ENCODE results near the gene CNTN5. TPM values are rescaled to one million over a fixed set of nuclear protein-coding genes. Genes with fewer than 3 reads are reported as not detected.

Gene CNTN5
- total RNA-seq, 3 donors from 2014 or later (not counting 1 experiment from before 2014, with no cell fraction given), result not detected

DNA sequence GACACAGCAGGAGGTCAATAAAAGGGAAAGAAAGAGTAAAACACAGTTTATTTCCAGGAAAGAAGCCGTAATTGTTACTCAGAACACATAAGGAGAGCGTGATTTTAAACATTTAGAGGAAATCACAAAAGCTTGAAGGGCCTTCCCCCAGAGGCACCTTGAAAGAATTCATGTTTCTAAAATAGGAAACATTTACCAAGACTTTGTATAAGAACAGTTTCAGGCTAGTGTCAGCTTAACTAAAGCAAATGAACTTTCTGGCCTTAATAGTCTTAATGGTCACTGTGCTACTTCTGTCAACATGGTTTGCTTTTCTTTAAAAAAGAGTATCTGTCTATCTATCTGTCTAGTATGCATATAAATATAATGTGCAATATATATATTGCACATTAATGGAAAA is 208.8 kb downstream of the CNTN5 start:
- TF ChIP-seq CTCF (IDR thresholded peaks at IDR 0.05), result no peak
- Histone ChIP-seq H3K27me3 (ENCODE audit: control insufficient read depth, insufficient read depth, low read length) (no peaks in the 10 kb centered on the region), H3K36me3 (ENCODE audit: control insufficient read depth, insufficient read depth, low read length) (no peaks in the 10 kb centered on the region), H3K9me3 (ENCODE audit: control insufficient read depth, insufficient read depth, low read length) (peaks cover 4% of the 10 kb centered on the region), H3K27ac (ENCODE audit: low read length) (no peak overlapping the region), H3K4me1 (ENCODE audit: control insufficient read depth, insufficient read depth, low read length) (no peaks in the 10 kb centered on the region), H3K4me3 (ENCODE audit: low read length) (no peak overlapping the region)
- no peaks in the 10 kb centered on the region for H3K27me3 Mint-ChIP-seq (ENCODE audit: low read depth in 2 of 2)
- intact Hi-C loops (cut with micrococcal nuclease), result no loop called here
- no peak for ATAC-seq
- H3K9me3 Mint-ChIP-seq, result peaks cover 17 to 22% of the 10 kb centered on the region in 2 donors
- H3K36me3 Mint-ChIP-seq, result no peaks in the 10 kb centered on the region
- no peak for DNase-seq
- WGBS (ENCODE audit: insufficient coverage), result 71% methylated on average over 2 of the region's 2 CpGs
- no peak overlapping the region for H3K4me3 Mint-ChIP-seq
- no peak overlapping the region for H3K27ac Mint-ChIP-seq
- H3K4me1 Mint-ChIP-seq, result no peaks in the 10 kb centered on the region

DNA sequence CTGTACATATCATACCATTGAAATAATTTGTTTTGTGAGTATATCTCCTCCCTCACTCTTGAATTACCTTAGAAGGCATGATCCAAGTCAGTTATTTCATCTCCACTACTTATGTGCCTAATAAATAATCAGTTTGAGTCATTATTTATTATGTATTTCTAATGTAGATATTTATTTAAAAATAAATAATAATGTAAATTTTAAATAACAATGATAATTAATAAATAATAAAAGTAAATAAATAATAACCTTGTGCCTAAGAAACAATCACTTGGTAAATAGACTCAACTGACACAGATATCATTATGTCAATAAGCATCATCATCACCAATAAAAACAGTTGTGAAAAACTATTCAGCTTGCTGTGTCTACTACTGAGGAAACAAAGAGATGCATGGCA is 213.8 kb downstream of the CNTN5 start:
- no peak overlapping the region for H3K27ac ChIP-seq (ENCODE audit: low read length)
- H3K27me3 ChIP-seq (ENCODE audit: control insufficient read depth, insufficient read depth, low read length), result no peaks in the 10 kb centered on the region
- H3K36me3 ChIP-seq (ENCODE audit: control insufficient read depth, insufficient read depth, low read length), result no peaks in the 10 kb centered on the region
- ATAC-seq, result no peak
- Mint-ChIP-seq H3K36me3 (no peaks in the 10 kb centered on the region), H3K9me3 (peaks cover 5 to 11% of the 10 kb centered on the region in 2 donors), H3K27ac (no peak overlapping the region), H3K4me1 (no peaks in the 10 kb centered on the region), H3K4me3 (no peak overlapping the region), H3K27me3 (ENCODE audit: low read depth in 2 of 2) (no peaks in the 10 kb centered on the region)
- TF ChIP-seq CTCF (IDR thresholded peaks at IDR 0.05), result no peak
- intact Hi-C loops (cut with micrococcal nuclease), result no loop called here
- H3K4me3 ChIP-seq (ENCODE audit: low read length), result no peak overlapping the region
- H3K4me1 ChIP-seq (ENCODE audit: control insufficient read depth, insufficient read depth, low read length), result no peaks in the 10 kb centered on the region
- H3K9me3 ChIP-seq (ENCODE audit: control insufficient read depth, insufficient read depth, low read length), result no peaks in the 10 kb centered on the region
- no peak for DNase-seq

DNA sequence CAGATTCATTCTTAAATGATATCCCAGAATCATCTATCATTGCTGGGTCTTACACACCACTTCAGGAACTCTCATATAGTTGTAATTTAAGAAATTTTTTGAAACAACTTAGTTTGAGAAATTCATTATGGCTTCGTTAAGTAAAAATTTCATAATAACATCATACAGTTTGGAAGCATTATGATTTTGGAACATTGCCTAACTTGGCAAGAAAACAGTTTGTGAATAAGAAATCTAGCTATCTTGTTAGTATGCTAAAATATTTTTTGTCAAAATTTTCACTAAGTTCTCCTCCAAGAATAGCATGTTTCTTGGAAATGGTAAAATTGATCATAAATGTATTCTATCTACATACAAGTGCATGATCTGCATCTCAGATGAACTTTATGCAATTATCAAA is 217.7 kb downstream of the CNTN5 start:
- H3K4me1 ChIP-seq (ENCODE audit: control insufficient read depth, insufficient read depth, low read length), result no peaks in the 10 kb centered on the region
- no peak for TF ChIP-seq CTCF (IDR thresholded peaks at IDR 0.05)
- Mint-ChIP-seq H3K27ac (no peak overlapping the region), H3K4me3 (no peak overlapping the region), H3K9me3 (peaks cover 12 to 23% of the 10 kb centered on the region in 2 donors), H3K27me3 (ENCODE audit: low read depth in 2 of 2) (no peaks in the 10 kb centered on the region), H3K36me3 (no peaks in the 10 kb centered on the region), H3K4me1 (no peaks in the 10 kb centered on the region)
- ATAC-seq, result no peak
- H3K9me3 ChIP-seq (ENCODE audit: control insufficient read depth, insufficient read depth, low read length), result no peaks in the 10 kb centered on the region
- H3K27ac ChIP-seq (ENCODE audit: low read length), result no peak overlapping the region
- intact Hi-C loops (cut with micrococcal nuclease), result no loop called here
- H3K27me3 ChIP-seq (ENCODE audit: control insufficient read depth, insufficient read depth, low read length), result no peaks in the 10 kb centered on the region
- H3K36me3 ChIP-seq (ENCODE audit: control insufficient read depth, insufficient read depth, low read length), result no peaks in the 10 kb centered on the region
- DNase-seq, result no peak
- H3K4me3 ChIP-seq (ENCODE audit: low read length), result no peak overlapping the region
- no CpG with 5 or more reads among the region's 1 CpG for WGBS (ENCODE audit: insufficient coverage)

DNA sequence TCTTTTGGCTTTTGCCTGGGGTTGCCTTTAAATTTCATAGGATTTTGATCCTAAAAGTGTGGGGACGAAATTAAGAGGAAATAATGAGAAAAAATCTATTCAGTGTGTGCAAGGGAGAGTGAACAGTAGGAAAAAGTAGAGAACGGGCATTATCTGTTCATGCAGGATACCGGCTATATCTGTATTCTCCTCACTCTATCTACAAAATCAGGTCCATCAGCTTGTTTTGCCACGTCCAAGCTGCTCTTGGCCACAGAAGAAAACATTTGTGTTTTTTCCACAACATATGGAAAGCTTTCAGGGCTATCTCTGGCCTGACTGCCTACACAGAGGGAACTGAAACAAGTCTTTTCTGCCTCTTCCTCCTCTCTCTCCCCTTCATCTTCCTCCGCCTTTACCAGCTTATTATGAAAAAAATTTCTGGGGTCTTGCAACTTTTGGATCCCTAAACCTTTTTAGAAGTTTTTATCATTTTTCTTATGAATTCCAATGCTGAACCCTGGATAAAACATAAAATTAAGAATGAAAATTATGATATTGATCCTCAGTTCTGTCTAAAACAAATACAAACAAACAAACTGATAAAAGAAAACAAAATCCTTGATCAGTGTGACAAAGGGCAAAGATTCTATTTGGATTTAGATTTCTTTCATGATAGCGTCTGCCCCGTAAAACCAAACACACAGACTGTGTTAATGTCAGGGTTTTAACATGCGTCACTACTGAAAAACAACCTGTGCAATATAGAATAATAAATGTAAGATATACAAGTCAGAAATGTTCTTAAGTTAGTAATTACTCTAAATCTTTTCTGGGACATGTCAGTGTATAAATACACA is 219.7 kb downstream of the CNTN5 start:
- ATAC-seq (no peak), DNase-seq (no peak)
- H3K9me3 Mint-ChIP-seq, result peaks cover 10 to 19% of the 10 kb centered on the region in 2 donors
- H3K27ac ChIP-seq (ENCODE audit: low read length), result no peak overlapping the region
- WGBS (ENCODE audit: insufficient coverage), result 82% methylated on average over 7 of the region's 8 CpGs
- H3K36me3 Mint-ChIP-seq, result no peaks in the 10 kb centered on the region
- H3K9me3 ChIP-seq (ENCODE audit: control insufficient read depth, insufficient read depth, low read length), result no peaks in the 10 kb centered on the region
- H3K4me1 Mint-ChIP-seq, result no peaks in the 10 kb centered on the region
- intact Hi-C loops (cut with micrococcal nuclease), result no loop called here
- TF ChIP-seq CTCF (IDR thresholded peaks at IDR 0.05), result no peak
- no peaks in the 10 kb centered on the region for H3K4me1 ChIP-seq (ENCODE audit: control insufficient read depth, insufficient read depth, low read length)
- H3K27me3 ChIP-seq (ENCODE audit: control insufficient read depth, insufficient read depth, low read length), result no peaks in the 10 kb centered on the region
- H3K4me3 Mint-ChIP-seq, result no peak overlapping the region
- H3K27me3 Mint-ChIP-seq (ENCODE audit: low read depth in 2 of 2), result no peaks in the 10 kb centered on the region
- no peak overlapping the region for H3K4me3 ChIP-seq (ENCODE audit: low read length)
- H3K27ac Mint-ChIP-seq, result no peak overlapping the region
- no peaks in the 10 kb centered on the region for H3K36me3 ChIP-seq (ENCODE audit: control insufficient read depth, insufficient read depth, low read length)
